DOHH2 (cell line): Measurements from ENCODE around the gene RABGAP1L.

ENCODE experiments used
- CTCF ChIP-seq: fragments of 200-600 bp; sonication (generic); IDR thresholded peaks from one replicate; pipeline ENCODE4 v1.5.1; 2014; ENCODE audit warnings: antibody characterized with exemption, mild to moderate bottlenecking, low read depth, low read length; ENCODE audit not compliant: poor library complexity, severe bottlenecking
- EZH2phosphoT487 ChIP-seq: fragments of 200-600 bp; sonication (generic); IDR thresholded peaks from 2 replicates; pipeline ENCODE4 v1.6.1; 2017; ENCODE audit warnings: borderline replicate concordance, mild to moderate bottlenecking, antibody characterized with exemption, low read length, moderate library complexity, mixed read lengths

- no peak for TF ChIP-seq CTCF
- TF ChIP-seq EZH2phosphoT487: no peak
Measured at GRCh38 chr1:174815474-174815908, 656.2 kb downstream of the RABGAP1L start.
